HG02884 (cell line): ENCODE measurements around the gene OSGIN1.

Experiments used
- ATAC-seq: cut with Tn5 transposase; IDR thresholded peaks from one replicate; pipeline ENCODE4 v1.9.1; 2021; ENCODE audit warnings: mild to moderate bottlenecking, moderate library complexity; ENCODE audit not compliant: unreplicated experiment

OSGIN1 gene

DNA sequence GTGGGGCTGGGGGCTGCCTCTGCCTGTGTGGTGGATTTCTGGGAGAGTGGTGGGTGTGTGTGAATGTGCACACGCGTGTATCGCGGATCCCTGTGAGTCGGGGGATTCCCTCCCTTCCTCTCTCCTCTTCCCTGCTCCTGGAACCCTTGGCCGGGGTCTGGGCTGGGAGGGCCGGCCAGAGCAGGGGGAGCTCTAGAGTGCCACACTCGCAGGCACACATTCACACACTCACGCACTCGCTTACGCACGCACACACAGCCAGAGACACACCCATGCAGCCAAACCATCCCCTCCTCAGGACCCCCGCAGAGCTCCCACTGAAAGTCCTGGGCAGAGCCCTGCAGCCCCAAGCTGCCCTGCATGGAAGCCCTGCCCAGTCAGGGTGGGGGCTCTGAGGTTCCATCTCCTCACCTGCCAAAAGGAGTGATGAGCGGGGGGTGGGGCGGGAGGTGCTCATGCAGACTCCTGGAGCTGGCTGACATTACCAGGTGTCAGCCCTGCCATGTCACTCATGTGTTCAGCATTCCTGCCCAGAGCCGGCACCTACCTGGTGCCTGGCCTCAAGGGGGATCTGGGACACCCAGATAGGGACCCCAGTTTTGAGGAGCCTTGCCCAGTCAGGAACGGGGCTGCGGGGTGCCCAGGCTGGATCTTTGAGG is 16.9 kb downstream of the OSGIN1 start:
- no peak for ATAC-seq

DNA sequence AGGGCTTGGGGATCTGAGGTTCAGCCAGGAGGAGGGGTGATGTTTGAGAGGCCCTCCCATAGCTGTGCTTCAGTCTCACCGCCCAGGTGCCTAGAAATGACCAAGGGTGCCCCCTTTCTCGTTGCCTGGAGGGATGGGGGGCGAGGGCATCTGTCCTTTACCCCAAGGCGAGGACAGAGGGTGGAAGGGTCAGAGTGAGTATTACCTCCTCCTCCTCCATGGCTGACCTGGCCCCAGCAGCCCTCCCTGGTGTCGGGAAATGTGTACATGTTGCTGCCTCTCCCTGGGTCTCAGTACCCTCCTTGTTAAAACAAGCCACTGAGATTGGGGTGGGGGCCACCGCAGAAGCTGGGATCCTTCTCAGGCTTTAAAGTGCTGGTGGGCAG is 17.4 kb downstream of the OSGIN1 start:
- no peak for ATAC-seq

DNA sequence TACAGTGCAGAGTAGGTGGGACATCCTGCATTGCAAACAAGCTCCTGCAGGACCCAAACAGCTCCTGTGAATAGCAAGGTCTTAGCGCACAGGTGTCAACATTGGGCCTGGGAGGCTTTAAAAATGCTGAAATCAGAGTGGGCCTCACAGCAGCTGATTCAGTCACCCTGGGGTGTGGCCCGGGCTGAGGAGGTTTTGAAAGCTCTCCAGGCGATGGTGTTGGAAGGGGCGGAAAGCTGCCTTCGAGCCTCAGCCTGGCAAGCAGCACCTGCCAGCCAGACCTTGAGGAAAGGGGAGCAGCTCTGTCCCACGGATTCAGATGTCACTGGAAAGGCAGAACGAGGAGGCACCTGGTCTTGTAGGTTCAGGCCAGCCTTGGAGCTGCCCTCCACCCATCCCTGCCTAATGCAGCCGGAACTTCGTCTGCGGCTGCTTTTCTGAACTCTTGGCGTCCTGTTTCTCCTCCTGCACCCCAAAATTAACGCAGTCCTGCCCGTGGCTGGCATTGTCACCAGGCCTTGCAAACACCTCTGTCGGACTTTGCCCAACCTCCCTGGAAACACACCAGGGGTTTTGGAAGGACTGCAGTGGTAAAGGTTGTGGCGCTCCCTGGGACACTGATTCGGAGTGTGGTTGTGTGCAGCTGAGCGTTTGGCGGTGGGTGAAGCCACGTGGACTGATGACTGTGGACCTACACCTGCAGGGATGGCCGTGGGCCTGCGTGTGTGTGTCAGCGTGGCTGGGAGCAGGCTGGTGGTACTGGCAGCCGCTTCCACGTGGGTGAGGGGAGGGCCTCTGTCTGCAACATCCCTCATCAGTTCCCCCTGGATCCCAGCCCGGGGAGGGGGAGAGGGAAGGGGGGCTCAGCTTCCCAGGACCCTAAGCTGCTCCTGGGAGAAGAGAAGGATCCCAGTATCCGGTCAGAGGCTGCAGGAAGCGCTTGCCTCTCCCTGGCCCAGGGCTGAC is 18.4 kb downstream of the OSGIN1 start:
- ATAC-seq, result no peak

- ATAC-seq, result no peak
Observed at GRCh38 chr16:83972256-83973008, 19.4 kb downstream of the OSGIN1 start.

- no peak for ATAC-seq
Observed at GRCh38 chr16:83973077-83973476, 20.0 kb downstream of the OSGIN1 start.

DNA sequence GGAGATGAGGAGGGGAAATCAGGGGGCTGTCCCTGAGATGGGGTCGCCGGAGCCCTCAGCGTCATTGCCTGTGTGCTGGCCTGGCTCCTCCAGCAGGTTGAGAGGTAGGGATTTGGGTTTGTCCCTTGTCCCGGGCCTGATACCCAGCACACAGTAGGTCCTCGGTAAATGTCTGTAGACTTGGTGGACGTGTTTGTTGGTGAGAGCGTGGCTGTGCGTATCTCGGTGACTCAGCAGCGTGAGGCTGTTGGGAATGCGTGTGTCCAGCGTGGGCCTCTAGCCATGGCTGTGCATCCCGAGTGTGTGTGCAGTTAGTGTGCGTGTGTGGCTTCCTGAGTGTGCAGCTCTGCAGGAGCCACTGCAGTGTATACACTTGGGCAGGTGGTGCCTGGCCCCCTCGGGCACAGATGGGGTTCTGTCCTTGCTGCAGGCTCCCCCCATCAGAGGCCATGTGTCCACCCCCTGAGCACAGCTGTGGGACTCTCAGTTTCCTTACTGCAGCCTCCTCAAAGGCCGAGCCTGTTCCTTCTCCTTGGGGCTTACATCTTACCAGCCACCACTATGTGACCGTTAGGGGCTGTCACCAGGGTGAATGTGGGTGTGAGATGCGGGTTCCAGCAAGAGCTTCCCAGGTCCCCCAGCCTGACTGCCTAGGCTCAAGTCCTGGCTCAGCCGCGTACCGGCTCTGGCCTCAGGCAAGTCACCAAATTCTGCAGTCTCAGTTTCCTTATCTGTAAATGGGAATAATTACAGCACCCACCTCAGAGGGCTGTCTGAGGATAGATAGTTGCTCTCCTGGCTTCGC is 20.7 kb downstream of the OSGIN1 start:
- ATAC-seq, result no peak

DNA sequence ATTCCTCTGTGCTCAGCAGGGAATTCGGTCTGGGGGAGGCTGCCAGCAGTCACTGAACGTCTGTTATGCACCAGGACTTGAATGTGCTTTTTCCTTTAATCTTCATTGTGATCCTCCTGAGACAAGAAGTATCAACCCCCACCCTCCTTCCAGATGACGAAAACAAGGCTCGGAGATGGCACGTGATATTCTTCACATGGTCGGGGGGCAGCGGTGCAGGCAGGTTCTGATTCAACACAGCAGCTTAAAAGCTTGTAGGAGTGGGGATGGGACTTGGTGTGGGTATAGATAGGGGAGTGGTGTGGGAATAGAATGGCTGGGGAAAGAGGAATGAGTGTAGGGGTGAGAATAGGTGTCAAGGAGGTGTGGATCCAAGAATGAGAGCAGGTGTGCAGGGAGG is 21.4 kb downstream of the OSGIN1 start:
- no peak for ATAC-seq

DNA sequence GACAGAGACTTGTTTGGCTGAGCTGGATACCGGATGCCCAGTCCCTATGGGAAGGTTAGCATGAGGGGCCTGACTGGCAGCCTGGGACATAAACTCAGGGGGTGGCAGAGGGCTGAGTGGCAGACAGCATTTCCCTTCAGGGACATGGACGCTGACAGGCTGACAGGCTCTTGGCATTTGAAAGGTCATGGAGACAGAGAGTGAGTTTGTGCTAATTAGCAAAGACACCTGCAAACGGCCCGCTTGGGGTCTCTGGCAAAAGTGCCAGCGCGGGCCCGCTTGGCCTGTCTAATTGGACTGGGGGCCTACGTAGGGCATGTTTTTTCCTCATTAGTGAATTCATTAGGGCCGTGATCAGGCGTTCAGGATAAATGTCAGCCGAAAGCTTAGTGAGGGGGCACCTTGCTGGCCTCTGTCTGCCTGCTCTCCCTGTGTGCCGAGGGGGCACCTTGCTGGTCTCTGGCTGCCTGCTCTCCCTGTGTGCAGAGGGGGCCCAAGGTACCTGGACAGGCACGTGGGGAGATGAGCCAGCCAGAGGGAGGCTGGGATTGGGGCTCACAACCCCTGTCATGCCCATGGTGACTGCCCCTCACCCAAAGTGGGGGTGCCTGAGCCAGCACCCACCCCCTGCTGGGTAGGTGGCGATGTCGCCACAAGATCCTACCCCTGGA is 22.7 kb downstream of the OSGIN1 start:
- ATAC-seq, result no peak

GRCh38 chr16:83977056-83977815 is 24.2 kb downstream of the OSGIN1 start:
- no peak for ATAC-seq

DNA sequence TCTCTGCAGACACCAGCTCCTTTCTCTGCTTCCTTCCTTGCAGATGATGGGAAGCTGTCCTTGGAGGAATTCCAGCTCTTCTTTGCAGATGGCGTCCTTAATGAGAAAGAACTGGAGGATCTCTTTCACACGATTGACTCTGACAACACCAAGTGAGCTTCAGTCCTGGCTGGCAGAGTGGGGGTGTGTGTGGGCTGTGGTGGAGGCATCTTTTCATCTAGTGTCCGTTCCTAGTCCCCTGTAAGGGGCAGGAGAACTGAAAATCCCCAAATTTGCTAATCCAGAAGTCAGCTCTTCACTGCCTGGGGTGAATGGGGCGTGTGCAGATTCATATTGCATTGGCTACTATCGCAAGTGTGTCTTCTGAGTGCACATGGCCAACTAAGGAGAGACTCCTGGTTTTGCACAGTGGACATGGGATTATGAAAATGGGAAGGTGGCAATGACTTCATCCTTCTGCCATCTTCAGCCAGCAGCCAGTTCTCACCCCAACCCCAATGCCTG is 25.4 kb downstream of the OSGIN1 start:
- ATAC-seq, result no peak

GRCh38 chr16:83979441-83979840 is 26.4 kb downstream of the OSGIN1 start:
- ATAC-seq, result no peak

- ATAC-seq, result no peak
Observed at GRCh38 chr16:83980794-83981193, 27.8 kb downstream of the OSGIN1 start.

DNA sequence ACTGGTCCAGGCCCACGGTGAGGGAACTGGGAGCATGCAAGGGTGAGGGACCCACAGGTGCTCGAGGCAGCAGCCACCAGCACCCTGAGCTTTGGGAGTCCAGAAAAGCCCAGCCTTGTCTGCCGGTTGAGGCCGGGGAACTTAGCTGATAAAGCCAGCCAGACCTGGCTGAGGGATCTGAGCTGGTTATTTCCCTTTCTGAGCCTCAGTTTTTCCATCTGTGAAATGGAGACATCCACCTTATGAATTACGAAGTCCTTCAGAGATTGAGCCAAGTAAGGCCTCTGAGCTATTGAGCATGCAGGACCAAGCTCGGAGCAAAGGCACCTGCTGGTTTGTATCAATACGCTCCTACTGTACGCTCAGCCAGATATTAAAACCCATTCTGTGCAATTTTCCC is 28.8 kb downstream of the OSGIN1 start:
- ATAC-seq, result no peak

DNA sequence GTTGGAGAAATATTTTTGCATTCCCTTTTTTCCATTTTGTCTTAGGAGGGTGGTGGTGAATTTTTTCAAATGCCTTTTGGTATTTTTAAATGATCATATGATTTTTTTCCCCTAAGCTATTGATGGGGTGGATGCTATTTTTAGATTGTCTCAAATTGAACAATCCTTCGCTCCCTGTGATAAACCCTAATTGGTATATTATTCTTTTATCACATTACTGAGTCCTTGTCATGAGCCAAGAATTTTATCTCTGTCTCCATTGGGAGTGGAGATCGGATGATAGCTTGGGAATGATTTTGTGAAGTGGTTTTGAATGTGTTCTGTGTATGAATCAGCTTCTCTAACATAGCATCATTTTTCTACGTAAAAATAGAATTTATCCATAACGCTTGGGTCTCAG is 30.5 kb downstream of the OSGIN1 start:
- ATAC-seq, result no peak

DNA sequence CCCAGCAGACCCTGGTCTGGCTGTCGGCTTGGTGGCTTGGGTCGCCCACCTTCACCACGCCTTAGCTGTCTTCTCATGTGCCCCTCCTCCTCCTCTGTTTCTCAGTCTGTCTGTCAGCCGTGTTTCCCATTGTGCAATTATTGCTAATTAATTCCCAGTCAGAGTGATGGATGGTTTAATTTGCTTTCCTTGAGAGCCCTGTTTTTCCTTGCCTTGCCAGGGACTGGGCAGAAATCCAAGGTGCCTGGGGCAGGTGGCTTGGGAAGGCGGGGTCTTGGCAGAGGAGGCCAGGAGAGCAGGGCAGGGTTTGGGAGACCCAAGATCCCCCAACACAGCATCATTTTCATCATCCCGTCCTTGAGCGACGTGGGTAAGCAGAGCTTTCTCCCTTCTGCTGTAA is 36.3 kb downstream of the OSGIN1 start:
- no peak for ATAC-seq

GRCh38 chr16:83990492-83990891 is 37.5 kb downstream of the OSGIN1 start:
- no peak for ATAC-seq

GRCh38 chr16:83992624-83993023 is 39.6 kb downstream of the OSGIN1 start:
- ATAC-seq, result no peak

GRCh38 chr16:83994087-83994486 is 41.0 kb downstream of the OSGIN1 start:
- ATAC-seq, result no peak

DNA sequence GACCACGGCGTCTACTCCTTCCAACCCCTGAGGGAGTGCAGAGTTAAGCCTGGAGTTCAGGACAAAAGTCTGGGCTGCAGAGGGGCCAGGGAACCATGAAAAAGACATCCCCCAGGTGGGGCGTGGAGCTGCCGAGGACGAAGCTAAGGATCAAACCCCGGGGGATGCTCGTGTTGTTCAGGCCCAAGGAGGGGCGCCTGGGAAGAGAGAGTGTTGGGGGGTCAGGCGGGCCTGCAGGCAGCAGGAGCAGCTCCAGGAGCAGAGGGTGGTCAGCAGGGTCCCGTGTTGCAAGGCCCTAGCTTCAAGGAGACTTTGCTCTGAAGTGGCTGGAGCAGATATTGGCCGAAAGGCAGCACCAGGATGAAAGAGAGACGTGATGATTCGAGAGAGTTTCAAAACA is 41.7 kb downstream of the OSGIN1 start:
- ATAC-seq, result no peak
